Testis (tissue), 2 donors: ENCODE results near the gene SAMD4A.

Experiments
- POLR2A ChIP-seq: fragments of 450-650 bp; IDR thresholded peaks from one replicate; pipeline ENCODE4 v1.6.1; 2017; ENCODE audit warnings: antibody characterized with exemption, mild to moderate bottlenecking, moderate library complexity
- TF ChIP-seq, protein P1 (sequence below), 3 experiments: fragments of 450-650 bp in 2 of 3; fragments of 200-600 bp in 1 of 3; sonication (generic) in 1 of 3; IDR thresholded peaks; one replicate each; pipeline ENCODE4 v1.5.1; 2016 to 2019; ENCODE audit warnings: antibody characterized with exemption in 3 of 3, mild to moderate bottlenecking in 2 of 3, moderate library complexity in 1 of 3

GRCh38 chr14:54622192-54622958 lies 55.4 kb downstream of the SAMD4A start:
- TF ChIP-seq, protein P1, sequence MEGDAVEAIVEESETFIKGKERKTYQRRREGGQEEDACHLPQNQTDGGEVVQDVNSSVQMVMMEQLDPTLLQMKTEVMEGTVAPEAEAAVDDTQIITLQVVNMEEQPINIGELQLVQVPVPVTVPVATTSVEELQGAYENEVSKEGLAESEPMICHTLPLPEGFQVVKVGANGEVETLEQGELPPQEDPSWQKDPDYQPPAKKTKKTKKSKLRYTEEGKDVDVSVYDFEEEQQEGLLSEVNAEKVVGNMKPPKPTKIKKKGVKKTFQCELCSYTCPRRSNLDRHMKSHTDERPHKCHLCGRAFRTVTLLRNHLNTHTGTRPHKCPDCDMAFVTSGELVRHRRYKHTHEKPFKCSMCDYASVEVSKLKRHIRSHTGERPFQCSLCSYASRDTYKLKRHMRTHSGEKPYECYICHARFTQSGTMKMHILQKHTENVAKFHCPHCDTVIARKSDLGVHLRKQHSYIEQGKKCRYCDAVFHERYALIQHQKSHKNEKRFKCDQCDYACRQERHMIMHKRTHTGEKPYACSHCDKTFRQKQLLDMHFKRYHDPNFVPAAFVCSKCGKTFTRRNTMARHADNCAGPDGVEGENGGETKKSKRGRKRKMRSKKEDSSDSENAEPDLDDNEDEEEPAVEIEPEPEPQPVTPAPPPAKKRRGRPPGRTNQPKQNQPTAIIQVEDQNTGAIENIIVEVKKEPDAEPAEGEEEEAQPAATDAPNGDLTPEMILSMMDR (IDR thresholded peaks at IDR 0.05): no peak
- no peak for TF ChIP-seq POLR2A
